Hepatocyte (in vitro differentiated cells): Measurements from ENCODE around the gene EAF1. TPM values are rescaled to one million over a fixed set of nuclear protein-coding genes. Genes with fewer than 3 reads are reported as not detected.

Experiments used
- DNase-seq: peaks from one replicate; pipeline ENCODE4 v3.0.0-alpha.2; 2016; ENCODE audit warnings: low spot score
- H2AFZ ChIP-seq: fragments of 200-600 bp; sonication (generic); 2 replicates; pipeline ENCODE4 v1.6.0; 2016; ENCODE audit warnings: antibody characterized with exemption, mild to moderate bottlenecking
- H3K27ac ChIP-seq: fragments of 200-600 bp; sonication (generic); 2 replicates; pipeline ENCODE4 v1.5.1; 2016; ENCODE audit warnings: mild to moderate bottlenecking
- H3K27me3 ChIP-seq: fragments of 200-600 bp; sonication (generic); 2 replicates; pipeline ENCODE4 v1.6.1; 2016
- H3K36me3 ChIP-seq: fragments of 200-600 bp; sonication (generic); replicated peaks from 2 replicates; pipeline ENCODE4 v1.5.1; 2016; ENCODE audit warnings: low read depth; ENCODE audit not compliant: insufficient read depth
- H3K4me1 ChIP-seq: fragments of 200-600 bp; sonication (generic); 2 replicates; pipeline ENCODE4 v1.5.1; 2016; ENCODE audit warnings: mild to moderate bottlenecking, moderate library complexity; ENCODE audit not compliant: insufficient read depth
- H3K4me2 ChIP-seq: fragments of 200-600 bp; sonication (generic); 2 replicates; pipeline ENCODE4 v1.6.0; 2016
- H3K4me3 ChIP-seq: fragments of 200-600 bp; sonication (generic); 2 replicates; pipeline ENCODE4 v1.5.1; 2016; ENCODE audit warnings: mild to moderate bottlenecking
- H3K79me2 ChIP-seq: fragments of 200-600 bp; sonication (generic); 2 replicates; pipeline ENCODE4 v1.6.0; 2017; ENCODE audit warnings: mild to moderate bottlenecking
- H3K9me2 ChIP-seq: fragments of 200-600 bp; sonication (generic); replicated peaks from 2 replicates; pipeline ENCODE4 v1.6.0; 2017; ENCODE audit warnings: mild to moderate bottlenecking; ENCODE audit not compliant: insufficient read depth
- H3K9me3 ChIP-seq: fragments of 200-600 bp; sonication (generic); 2 replicates; pipeline ENCODE4 v1.5.1; 2016; ENCODE audit warnings: low read depth, mild to moderate bottlenecking
- H4K20me1 ChIP-seq: fragments of 200-600 bp; sonication (generic); 2 replicates; pipeline ENCODE4 v1.6.0; 2016; ENCODE audit warnings: mild to moderate bottlenecking; ENCODE audit not compliant: insufficient read depth, poor library complexity, severe bottlenecking
- CTCF ChIP-seq: fragments of 200-600 bp; sonication (generic); IDR thresholded peaks from 2 replicates; pipeline ENCODE4 v1.5.1; 2016; ENCODE audit warnings: antibody characterized with exemption, mild to moderate bottlenecking; ENCODE audit not compliant: poor library complexity
- EZH2 ChIP-seq: fragments of 200-600 bp; sonication (generic); IDR thresholded peaks from 2 replicates; pipeline ENCODE4 v1.6.1; 2016; ENCODE audit warnings: antibody characterized with exemption, mild to moderate bottlenecking, borderline replicate concordance
- EZH2phosphoT487 ChIP-seq: fragments of 200-600 bp; sonication (generic); IDR thresholded peaks from one replicate; pipeline ENCODE4 v1.6.1; 2018; ENCODE audit warnings: antibody characterized with exemption, mild to moderate bottlenecking, low read depth, moderate library complexity; ENCODE audit not compliant: unreplicated experiment, severe bottlenecking
- WGBS: methylation state at CpG from one replicate; pipeline ENCODE4 v1.1.6; 2016; ENCODE audit warnings: low lambda C conversion rate; ENCODE audit errors: missing lambda C conversion rate; 5-methylcytosine and 5-hydroxymethylcytosine counted together
- polyA plus RNA-seq: library from polyadenylated mRNA; unstranded; fragments of >200 nt; fragmentation: Nextera tagmentation; extraction: Ambion mirVana; gene quantifications from 2 replicates; pipeline ENCODE4 v1.2.1, GENCODE V29; 2016
- total RNA-seq: library from RNA; depleted of rRNA; stranded (reverse); fragments of >200 nt; gene quantifications from 2 replicates; pipeline ENCODE4 v1.2.3, GENCODE V29; 2014

EAF1 gene
- total and polyA plus RNA-seq, 2 experiments from 2014 or later, result 9.2 to 28.8 TPM

- no peaks in the 10 kb centered on the region for H3K9me2 ChIP-seq
- no peak overlapping the region for H3K4me2 ChIP-seq
- TF ChIP-seq EZH2 (no peak), EZH2phosphoT487 (no peak), CTCF (no peak)
- no peaks in the 10 kb centered on the region for H3K79me2 ChIP-seq
- H3K27me3 ChIP-seq, result no peaks in the 10 kb centered on the region
- H4K20me1 ChIP-seq, result no peaks in the 10 kb centered on the region
- 77% methylated on average over 6 of the region's 6 CpGs for whole genome bisulfite sequencing
- H2AFZ ChIP-seq, result no peak overlapping the region
- H3K9me3 ChIP-seq, result no peaks in the 10 kb centered on the region
- no peak overlapping the region for H3K27ac ChIP-seq
- H3K36me3 ChIP-seq, result no peaks in the 10 kb centered on the region
- no peak for DNase-seq
- H3K4me3 ChIP-seq, result no peak overlapping the region
- H3K4me1 ChIP-seq, result no peaks in the 10 kb centered on the region
These were observed 42.9 kb downstream of the EAF1 start for GRCh38 chr3:15470261-15470660.

- no peaks in the 10 kb centered on the region for H4K20me1 ChIP-seq
- TF ChIP-seq EZH2phosphoT487 (no peak), EZH2 (no peak), CTCF (no peak)
- no peaks in the 10 kb centered on the region for H3K9me2 ChIP-seq
- no peaks in the 10 kb centered on the region for H3K9me3 ChIP-seq
- H3K4me1 ChIP-seq, result no peaks in the 10 kb centered on the region
- 98% methylated on average over 2 of the region's 2 CpGs for WGBS
- H3K27ac ChIP-seq, result no peak overlapping the region
- no peak overlapping the region for H3K4me2 ChIP-seq
- H3K79me2 ChIP-seq, result no peaks in the 10 kb centered on the region
- no peak for DNase-seq
- no peak overlapping the region for H2AFZ ChIP-seq
- no peaks in the 10 kb centered on the region for H3K36me3 ChIP-seq
- H3K27me3 ChIP-seq, result no peaks in the 10 kb centered on the region
- H3K4me3 ChIP-seq, result no peak overlapping the region
These were observed 43.5 kb downstream of the EAF1 start for GRCh38 chr3:15470849-15471248.

- no peaks in the 10 kb centered on the region for H3K79me2 ChIP-seq
- H3K27me3 ChIP-seq, result no peaks in the 10 kb centered on the region
These were observed 44.5 kb downstream of the EAF1 start for GRCh38 chr3:15471861-15472260.

More at GRCh38 chr3:15471861-15472260, 44.5 kb downstream of the EAF1 start:
- TF ChIP-seq EZH2phosphoT487 (no peak), CTCF (no peak), EZH2 (no peak)
- Histone ChIP-seq H3K4me3 (no peak overlapping the region), H2AFZ (no peak overlapping the region), H3K27ac (no peak overlapping the region), H3K9me2 (no peaks in the 10 kb centered on the region), H3K9me3 (no peaks in the 10 kb centered on the region), H4K20me1 (no peaks in the 10 kb centered on the region), H3K4me1 (no peaks in the 10 kb centered on the region), H3K4me2 (no peak overlapping the region), H3K36me3 (no peaks in the 10 kb centered on the region)
- DNase-seq, result no peak
- whole genome bisulfite sequencing, result 88% methylated on average over 3 of the region's 3 CpGs
